Fibroblast of skin of right quadriceps (primary cell): ENCODE data around the gene KRT77.

Experiments
- DNase-seq: peaks from one replicate; pipeline ENCODE4 v3.0.0-alpha.2; 2013

KRT77 gene

GRCh38 chr12:52650520-52651081 lies 52.7 kb downstream of the KRT77 start:
- no peak for DNase-seq

- no peak for DNase-seq
Measured at GRCh38 chr12:52649066-52649465, 54.3 kb downstream of the KRT77 start.

- DNase-seq = no peak
Measured at GRCh38 chr12:52648012-52648550, 55.2 kb downstream of the KRT77 start.

GRCh38 chr12:52647601-52648000 lies 55.7 kb downstream of the KRT77 start:
- DNase-seq = no peak

GRCh38 chr12:52646613-52647012 lies 56.7 kb downstream of the KRT77 start:
- DNase-seq = no peak

GRCh38 chr12:52645982-52646381 lies 57.3 kb downstream of the KRT77 start:
- no peak for DNase-seq

GRCh38 chr12:52645120-52645761 lies 58.1 kb downstream of the KRT77 start:
- no peak for DNase-seq

GRCh38 chr12:52644078-52644415 lies 59.3 kb downstream of the KRT77 start:
- DNase-seq = no peak

GRCh38 chr12:52643233-52644077 lies 59.9 kb downstream of the KRT77 start:
- no peak for DNase-seq

GRCh38 chr12:52641468-52641867 lies 61.9 kb downstream of the KRT77 start:
- no peak for DNase-seq
